NB4 (cell line): Measurements from ENCODE around the gene RAD51B.

ENCODE experiments used
- MYC ChIP-seq: IDR thresholded peaks from 2 replicates; pipeline ENCODE4 v1.6.1; 2011; ENCODE audit warnings: low read depth, low read length
- POLR2A ChIP-seq: IDR thresholded peaks from 2 replicates; pipeline ENCODE4 v1.6.1; 2011; ENCODE audit warnings: mild to moderate bottlenecking; ENCODE audit not compliant: insufficient read length; ENCODE audit errors: extremely low read depth
- TF ChIP-seq, protein P1 (sequence below): IDR thresholded peaks from one replicate; pipeline ENCODE4 v1.5.1; 2012; ENCODE audit warnings: low read depth, low read length
- TF ChIP-seq, protein P2 (sequence below): IDR thresholded peaks from 2 replicates; pipeline ENCODE4 v1.6.1; 2011; ENCODE audit warnings: low read depth, low read length

DNA sequence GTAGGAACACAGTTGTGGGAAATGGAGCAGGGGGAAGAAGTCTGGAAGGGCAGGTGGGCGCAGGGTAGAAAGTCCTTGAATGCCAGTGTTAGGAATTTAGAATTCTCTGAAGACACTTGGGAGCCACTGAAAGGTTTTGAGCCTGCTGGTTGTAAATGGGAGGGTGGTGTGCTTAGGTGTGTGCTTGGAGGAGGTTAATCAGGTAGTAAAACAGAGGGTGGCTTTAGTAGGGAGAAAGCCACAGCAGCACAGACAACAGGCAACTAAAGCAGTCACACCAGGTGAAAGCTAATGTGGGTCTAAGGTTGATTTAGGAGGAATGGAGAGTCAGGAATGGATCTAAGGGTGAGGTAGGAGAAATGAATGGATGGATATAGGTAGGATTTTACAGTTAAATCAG lies 588.2 kb downstream of the RAD51B start:
- TF ChIP-seq, protein P1, sequence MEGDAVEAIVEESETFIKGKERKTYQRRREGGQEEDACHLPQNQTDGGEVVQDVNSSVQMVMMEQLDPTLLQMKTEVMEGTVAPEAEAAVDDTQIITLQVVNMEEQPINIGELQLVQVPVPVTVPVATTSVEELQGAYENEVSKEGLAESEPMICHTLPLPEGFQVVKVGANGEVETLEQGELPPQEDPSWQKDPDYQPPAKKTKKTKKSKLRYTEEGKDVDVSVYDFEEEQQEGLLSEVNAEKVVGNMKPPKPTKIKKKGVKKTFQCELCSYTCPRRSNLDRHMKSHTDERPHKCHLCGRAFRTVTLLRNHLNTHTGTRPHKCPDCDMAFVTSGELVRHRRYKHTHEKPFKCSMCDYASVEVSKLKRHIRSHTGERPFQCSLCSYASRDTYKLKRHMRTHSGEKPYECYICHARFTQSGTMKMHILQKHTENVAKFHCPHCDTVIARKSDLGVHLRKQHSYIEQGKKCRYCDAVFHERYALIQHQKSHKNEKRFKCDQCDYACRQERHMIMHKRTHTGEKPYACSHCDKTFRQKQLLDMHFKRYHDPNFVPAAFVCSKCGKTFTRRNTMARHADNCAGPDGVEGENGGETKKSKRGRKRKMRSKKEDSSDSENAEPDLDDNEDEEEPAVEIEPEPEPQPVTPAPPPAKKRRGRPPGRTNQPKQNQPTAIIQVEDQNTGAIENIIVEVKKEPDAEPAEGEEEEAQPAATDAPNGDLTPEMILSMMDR, result no peak
- TF ChIP-seq POLR2A, result no peak
- TF ChIP-seq, protein P2, sequence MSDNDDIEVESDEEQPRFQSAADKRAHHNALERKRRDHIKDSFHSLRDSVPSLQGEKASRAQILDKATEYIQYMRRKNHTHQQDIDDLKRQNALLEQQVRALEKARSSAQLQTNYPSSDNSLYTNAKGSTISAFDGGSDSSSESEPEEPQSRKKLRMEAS, result no peak
- TF ChIP-seq MYC, result no peak
